SK-N-SH (cell line): ENCODE data around the gene FFAR2. TPM values are rescaled to one million over a fixed set of nuclear protein-coding genes. Genes with fewer than 3 reads are reported as not detected.

Source experiments
- CTCF ChIA-PET: fragments of 300-600, 350-600 bp; formaldehyde crosslinking; extraction: SDS; loops from one replicate; lab custom pipeline; 2021; lab: Yijun Ruan, JAX
- POLR2A ChIA-PET: fragments of 350-600 bp; sonication (Branson Sonifier 250); formaldehyde crosslinking; extraction: SDS; loops from one replicate; lab custom pipeline; 2020; ENCODE audit warnings: antibody characterized with exemption, inconsistent platforms; lab: Yijun Ruan, JAX
- DNase-seq: peaks from one replicate; pipeline ENCODE4 v3.0.0; 2012
- H2AFZ ChIP-seq: fragments of 200-600 bp; sonication (generic); 2 replicates; pipeline ENCODE4 v1.8.1; 2016; ENCODE audit warnings: antibody characterized with exemption, mild to moderate bottlenecking, low read depth
- H3F3A ChIP-seq: fragments of 200-600 bp; sonication (generic); replicated peaks from 2 replicates; pipeline ENCODE3; 2016; ENCODE audit warnings: antibody characterized with exemption, mild to moderate bottlenecking; ENCODE audit not compliant: insufficient read depth
- H3K27ac ChIP-seq, 2 experiments: fragments of 200-500 bp in 1 of 2; fragments of 200-600 bp in 1 of 2; sonication (Bioruptor generic) in 1 of 2; sonication (generic), shearing (Covaris generic) in 1 of 2; 2 replicates each; pipeline versions ENCODE4 v1.5.1 to v1.6.1; 2014 to 2016; ENCODE audit warnings: low read depth in 2 of 2, inconsistent platforms in 1 of 2, low read length in 1 of 2, mild to moderate bottlenecking in 1 of 2, mixed read lengths in 1 of 2
- H3K27me3 ChIP-seq: fragments of 200-600 bp; sonication (generic), shearing (Covaris generic); 2 replicates; pipeline ENCODE4 v1.6.1; 2016; ENCODE audit warnings: mixed run types; ENCODE audit not compliant: insufficient read depth
- H3K36me3 ChIP-seq, 2 experiments: fragments of 200-500 bp in 1 of 2; fragments of 200-600 bp in 1 of 2; sonication (Bioruptor generic) in 1 of 2; sonication (generic) in 1 of 2; replicated peaks in 1 of 2; 2 replicates each; pipeline versions ENCODE3 to v1.5.1; 2014 to 2016; ENCODE audit warnings: low read length in 1 of 2, mild to moderate bottlenecking in 1 of 2; ENCODE audit not compliant: insufficient read depth in 2 of 2, control insufficient read depth in 1 of 2
- H3K4me1 ChIP-seq, 2 experiments: fragments of 200-500 bp in 1 of 2; fragments of 200-600 bp in 1 of 2; sonication (Bioruptor generic) in 1 of 2; sonication (generic), shearing (Covaris generic) in 1 of 2; 2 replicates each; pipeline versions ENCODE4 v1.5.1 to v1.6.1; 2014 to 2016; ENCODE audit warnings: low read depth in 1 of 2, low read length in 1 of 2, mixed run types in 1 of 2; ENCODE audit not compliant: insufficient read depth in 2 of 2, control insufficient read depth in 1 of 2
- H3K4me2 ChIP-seq: fragments of 200-600 bp; sonication (generic), shearing (Covaris generic); 2 replicates; pipeline ENCODE4 v1.6.1; 2017; ENCODE audit warnings: mixed run types
- H3K4me3 ChIP-seq, 2 experiments: fragments of 200-500 bp in 1 of 2; fragments of 200-600 bp in 1 of 2; sonication (Bioruptor generic) in 1 of 2; sonication (generic), shearing (Covaris generic) in 1 of 2; 2 replicates each; pipeline versions ENCODE4 v1.5.1 to v1.8.1; 2014 to 2016; ENCODE audit warnings: low read depth in 2 of 2, inconsistent platforms in 1 of 2, low read length in 1 of 2, mild to moderate bottlenecking in 1 of 2, mixed read lengths in 1 of 2, moderate library complexity in 1 of 2
- H3K79me2 ChIP-seq: fragments of 200-600 bp; sonication (generic); 2 replicates; pipeline ENCODE4 v1.8.1; 2017; ENCODE audit warnings: mild to moderate bottlenecking; ENCODE audit not compliant: insufficient read depth
- H3K9ac ChIP-seq: fragments of 200-600 bp; sonication (generic); 2 replicates; pipeline ENCODE4 v1.6.1; 2017; ENCODE audit warnings: mixed run types
- H3K9me2 ChIP-seq: fragments of 200-600 bp; sonication (generic); 2 replicates; pipeline ENCODE4 v1.6.1; 2017; ENCODE audit warnings: mixed run types
- H3K9me3 ChIP-seq: fragments of 200-600 bp; sonication (generic); 2 replicates; pipeline ENCODE4 v1.6.1; 2017; ENCODE audit warnings: mixed run types, mild to moderate bottlenecking, moderate library complexity
- H4K20me1 ChIP-seq: fragments of 200-600 bp; sonication (generic); 2 replicates; pipeline ENCODE4 v1.6.1; 2017; ENCODE audit warnings: mild to moderate bottlenecking, mixed run types; ENCODE audit not compliant: insufficient read depth
- ELF1 ChIP-seq: IDR thresholded peaks from 2 replicates; pipeline ENCODE4 v1.4.0; 2012
- EZH2phosphoT487 ChIP-seq: fragments of 200-600 bp; sonication (generic); IDR thresholded peaks from 2 replicates; pipeline ENCODE4 v1.6.1; 2017; ENCODE audit warnings: low read depth, mixed run types, mild to moderate bottlenecking, antibody characterized with exemption, moderate library complexity, borderline replicate concordance
- FOSL2 ChIP-seq: IDR thresholded peaks from 2 replicates; pipeline ENCODE4 v1.4.0; 2012; ENCODE audit warnings: low read depth, mild to moderate bottlenecking, moderate library complexity, borderline replicate concordance
- FOXJ3 ChIP-seq: sonication (generic); formaldehyde crosslinking; IDR thresholded peaks from 2 replicates; pipeline ENCODE4 v1.5.1; 2020; ENCODE audit warnings: mild to moderate bottlenecking, missing genetic modification reagents
- GABPA ChIP-seq: IDR thresholded peaks from 2 replicates; pipeline ENCODE4 v1.4.0; 2012; ENCODE audit warnings: low read depth, mild to moderate bottlenecking
- JUND ChIP-seq: IDR thresholded peaks from 2 replicates; pipeline ENCODE4 v1.4.0; 2012
- MEF2A ChIP-seq: IDR thresholded peaks from 2 replicates; pipeline ENCODE4 v1.4.0; 2012; ENCODE audit warnings: low read depth, borderline replicate concordance
- MXI1 ChIP-seq: IDR thresholded peaks from 2 replicates; pipeline ENCODE4 v1.6.1; 2012; ENCODE audit warnings: mild to moderate bottlenecking, low read depth, low read length, improper control_type of control experiment
- NRF1 ChIP-seq: IDR thresholded peaks from 2 replicates; pipeline ENCODE4 v1.6.1; 2012; ENCODE audit warnings: low read depth, mild to moderate bottlenecking, low read length
- POLR2AphosphoS5 ChIP-seq: IDR thresholded peaks from 2 replicates; pipeline ENCODE4 v1.6.1; 2012; ENCODE audit warnings: low read depth, low read length
- RFX5 ChIP-seq: IDR thresholded peaks from 2 replicates; pipeline ENCODE4 v1.6.1; 2012; ENCODE audit warnings: mild to moderate bottlenecking, improper control_type of control experiment, low read length
- RXRA ChIP-seq: IDR thresholded peaks from 2 replicates; pipeline ENCODE4 v1.4.0; 2012; ENCODE audit warnings: low read depth, mild to moderate bottlenecking, borderline replicate concordance
- TAF1 ChIP-seq: IDR thresholded peaks from 2 replicates; pipeline ENCODE4 v1.6.1; 2012; ENCODE audit warnings: low read depth, mild to moderate bottlenecking, low read length, moderate library complexity, borderline replicate concordance
- TCF12 ChIP-seq: IDR thresholded peaks from 2 replicates; pipeline ENCODE4 v1.4.0; 2012
- TEAD4 ChIP-seq: IDR thresholded peaks from 2 replicates; pipeline ENCODE4 v1.4.0; 2012; ENCODE audit warnings: mild to moderate bottlenecking, borderline replicate concordance; ENCODE audit not compliant: insufficient read depth
- WGBS: methylation state at CpG from one replicate; pipeline ENCODE4 v1.1.6; 2017; ENCODE audit warnings: low lambda C conversion rate; 5-methylcytosine and 5-hydroxymethylcytosine counted together
- polyA plus RNA-seq, 3 experiments: library from polyadenylated mRNA; depleted of rRNA; stranded (reverse); fragments of >200 nt; gene quantifications; 2 replicates each; pipeline ENCODE4 v1.2.3, GENCODE V29; 2012
- TF ChIP-seq, protein P1 (sequence below): IDR thresholded peaks from 2 replicates; pipeline ENCODE4 v1.4.0; 2012; ENCODE audit warnings: low read depth, borderline replicate concordance

The FFAR2 gene
- polyA plus RNA-seq, 1 of the 3 experiments (the other 2 are of a cell fraction): not detected

DNA sequence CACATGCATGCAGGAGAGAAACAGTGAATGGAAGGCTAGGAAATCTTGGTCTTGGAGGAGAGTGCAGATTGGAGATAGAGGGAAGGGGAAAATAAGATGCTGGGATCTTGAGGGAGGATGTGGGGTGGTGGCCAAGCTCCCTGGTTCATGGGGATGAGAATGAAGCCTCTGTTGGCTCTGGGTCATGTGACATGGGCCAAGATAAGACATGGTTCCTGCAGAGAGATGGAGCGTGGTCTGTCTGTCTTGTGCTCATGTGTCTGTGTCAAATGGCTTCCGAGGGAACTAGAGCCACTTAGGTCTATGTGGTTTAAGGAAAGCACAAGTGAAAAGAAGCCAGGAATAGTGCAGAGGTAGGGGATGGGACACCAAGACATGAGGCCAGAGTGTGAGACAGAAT lies 30.8 kb upstream of the FFAR2 start:
- 14% methylated on average over 2 of the region's 2 CpGs for WGBS
- ChIA-PET CTCF (interaction anchor here (0.7 to 1.3 kb wide), 3 partner anchors 9 to 62 kb away, joined by 3 to 5 read pairs (median 3); no protein-coding TSS in a partner anchor), POLR2A (no interaction called here)
- Histone ChIP-seq H3K9me3 (no peaks in the 10 kb centered on the region), H4K20me1 (no peaks in the 10 kb centered on the region), H3K9ac (no peak overlapping the region), H3K27me3 (peaks cover 70% of the 10 kb centered on the region), H3F3A (no peaks in the 10 kb centered on the region), H3K4me2 (no peak overlapping the region), H3K36me3 (no peaks in the 10 kb centered on the region), H3K79me2 (no peaks in the 10 kb centered on the region), H3K4me3 (no peak overlapping the region), H3K9me2 (no peaks in the 10 kb centered on the region), H3K4me1 (no peaks in the 10 kb centered on the region), H2AFZ (no peak overlapping the region), H3K27ac (no peak overlapping the region)
- TF ChIP-seq ELF1 (no peak), RFX5 (no peak), EZH2phosphoT487 (no peak), POLR2AphosphoS5 (no peak), TCF12 (no peak), JUND (no peak), MEF2A (no peak), FOSL2 (no peak)
- TF ChIP-seq, protein P1, sequence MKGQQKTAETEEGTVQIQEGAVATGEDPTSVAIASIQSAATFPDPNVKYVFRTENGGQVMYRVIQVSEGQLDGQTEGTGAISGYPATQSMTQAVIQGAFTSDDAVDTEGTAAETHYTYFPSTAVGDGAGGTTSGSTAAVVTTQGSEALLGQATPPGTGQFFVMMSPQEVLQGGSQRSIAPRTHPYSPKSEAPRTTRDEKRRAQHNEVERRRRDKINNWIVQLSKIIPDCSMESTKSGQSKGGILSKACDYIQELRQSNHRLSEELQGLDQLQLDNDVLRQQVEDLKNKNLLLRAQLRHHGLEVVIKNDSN: no peak
- no peak for DNase-seq

DNA sequence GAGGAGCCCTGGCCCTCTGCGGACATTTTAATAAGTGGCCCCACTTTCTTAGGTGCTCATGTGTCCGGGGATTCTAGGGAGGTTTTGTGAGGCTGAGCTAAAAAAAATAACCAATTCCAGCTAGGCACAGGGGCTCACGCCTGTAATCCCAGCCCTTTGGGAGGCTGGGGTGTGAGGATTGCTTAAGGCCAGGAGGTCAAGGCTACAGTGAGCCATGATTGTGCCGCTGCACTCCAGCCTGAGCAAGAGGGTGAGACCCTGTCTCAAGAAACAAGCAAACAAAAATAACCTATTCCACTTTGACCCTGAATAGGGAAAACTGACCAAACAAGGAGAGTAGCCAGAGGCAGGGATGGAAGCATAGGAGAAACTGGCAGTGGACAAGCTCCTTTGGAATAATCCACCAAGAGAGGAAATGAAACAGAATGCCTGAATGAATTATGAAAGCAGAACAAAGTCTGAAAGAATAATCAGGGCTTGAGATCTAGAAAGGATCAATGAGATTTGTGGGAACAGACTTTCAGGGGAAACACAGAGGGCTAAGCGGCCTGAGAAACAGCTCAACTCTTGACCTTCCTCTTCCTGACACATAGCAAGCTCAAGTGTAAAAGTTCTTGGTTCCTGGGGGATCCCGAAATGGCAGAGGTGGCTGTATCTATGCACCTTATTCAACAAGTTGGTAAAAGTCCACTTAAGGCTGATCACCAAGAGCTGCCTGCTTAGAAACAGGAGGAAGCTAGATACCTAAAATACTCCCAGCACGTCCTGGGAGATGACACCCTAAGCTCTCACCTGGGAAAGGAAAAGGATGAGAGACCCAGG lies 30.1 kb upstream of the FFAR2 start:
- Histone ChIP-seq H4K20me1 (no peaks in the 10 kb centered on the region), H3K4me3 (no peak overlapping the region), H3K9me3 (no peaks in the 10 kb centered on the region), H3K27me3 (peaks cover 76% of the 10 kb centered on the region), H3K4me1 (no peaks in the 10 kb centered on the region), H3K4me2 (no peak overlapping the region), H3F3A (no peaks in the 10 kb centered on the region), H3K27ac (no peak overlapping the region), H2AFZ (no peak overlapping the region), H3K79me2 (no peaks in the 10 kb centered on the region), H3K9me2 (no peaks in the 10 kb centered on the region), H3K9ac (no peak overlapping the region), H3K36me3 (no peaks in the 10 kb centered on the region)
- TF ChIP-seq TEAD4 (no peak), GABPA (no peak), TAF1 (no peak), JUND (no peak), POLR2AphosphoS5 (no peak), MXI1 (no peak), EZH2phosphoT487 (no peak), NRF1 (no peak), ELF1 (no peak), RXRA (no peak), FOXJ3 (no peak)
- 9% methylated on average over 7 of the region's 7 CpGs for WGBS
- ChIA-PET CTCF (interaction anchor here (0.7 to 1.3 kb wide), 5 partner anchors 9 to 77 kb away, joined by 3 to 5 read pairs (median 3); no protein-coding TSS in a partner anchor), POLR2A (no interaction called here)
- DNase-seq: no peak
